PC-9 (cell line): ENCODE measurements around the gene LCK.

ENCODE experiments used
- EZH2 ChIP-seq: fragments of 200-600 bp; sonication (generic); IDR thresholded peaks from 2 replicates; pipeline ENCODE4 v1.8.0; 2017; ENCODE audit warnings: antibody characterized with exemption, low read depth
- TF ChIP-seq, protein P1 (sequence below): fragments of 200-600 bp; sonication (generic); conservative IDR thresholded peaks from 2 replicates; pipeline ENCODE4 v1.6.1; 2017; ENCODE audit warnings: mixed run types, antibody characterized with exemption, mild to moderate bottlenecking, moderate library complexity

DNA sequence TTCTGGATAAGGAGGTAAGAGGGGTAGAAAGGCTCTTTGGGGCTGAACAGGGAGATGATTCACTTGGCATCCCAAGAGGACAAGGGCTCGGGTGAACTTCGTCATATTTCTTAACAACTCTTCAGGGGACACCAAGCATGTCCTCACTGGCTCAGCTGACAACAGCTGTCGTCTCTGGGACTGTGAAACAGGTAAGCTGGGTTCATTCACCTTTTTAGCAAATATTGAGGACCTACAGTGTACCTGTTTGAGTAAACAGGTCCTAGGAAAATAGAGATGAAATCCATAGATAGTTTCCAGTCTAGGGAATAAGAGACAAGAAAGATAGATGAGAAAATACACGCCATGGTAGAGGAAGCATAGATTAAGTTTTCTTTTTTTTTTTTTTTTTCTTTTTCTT, 26.8 kb upstream of the LCK start:
- TF ChIP-seq, protein P1, sequence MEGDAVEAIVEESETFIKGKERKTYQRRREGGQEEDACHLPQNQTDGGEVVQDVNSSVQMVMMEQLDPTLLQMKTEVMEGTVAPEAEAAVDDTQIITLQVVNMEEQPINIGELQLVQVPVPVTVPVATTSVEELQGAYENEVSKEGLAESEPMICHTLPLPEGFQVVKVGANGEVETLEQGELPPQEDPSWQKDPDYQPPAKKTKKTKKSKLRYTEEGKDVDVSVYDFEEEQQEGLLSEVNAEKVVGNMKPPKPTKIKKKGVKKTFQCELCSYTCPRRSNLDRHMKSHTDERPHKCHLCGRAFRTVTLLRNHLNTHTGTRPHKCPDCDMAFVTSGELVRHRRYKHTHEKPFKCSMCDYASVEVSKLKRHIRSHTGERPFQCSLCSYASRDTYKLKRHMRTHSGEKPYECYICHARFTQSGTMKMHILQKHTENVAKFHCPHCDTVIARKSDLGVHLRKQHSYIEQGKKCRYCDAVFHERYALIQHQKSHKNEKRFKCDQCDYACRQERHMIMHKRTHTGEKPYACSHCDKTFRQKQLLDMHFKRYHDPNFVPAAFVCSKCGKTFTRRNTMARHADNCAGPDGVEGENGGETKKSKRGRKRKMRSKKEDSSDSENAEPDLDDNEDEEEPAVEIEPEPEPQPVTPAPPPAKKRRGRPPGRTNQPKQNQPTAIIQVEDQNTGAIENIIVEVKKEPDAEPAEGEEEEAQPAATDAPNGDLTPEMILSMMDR, result no peak
- no peak for TF ChIP-seq EZH2
